Left hindlimb (tissue), 1 donor: ENCODE results near the gene ACSL4.
"Not testable (repeated sequence)": the region's sequence is repeated elsewhere in the genome, so short reads cannot be mapped to it uniquely, and the experiment has no call there.

Experiments used
- DNase-seq: peaks from one replicate; pipeline ENCODE4 v3.0.0-alpha.2; 2018

ACSL4 gene

GRCh38 chrX:109724971-109725370, 8.1 kb downstream of the ACSL4 start:
- DNase-seq: not testable (repeated sequence)

GRCh38 chrX:109720947-109721346, 12.1 kb downstream of the ACSL4 start:
- no peak for DNase-seq

- DNase-seq: no peak
Measured at GRCh38 chrX:109719264-109719663, 13.8 kb downstream of the ACSL4 start.

GRCh38 chrX:109716431-109717028, 16.5 kb downstream of the ACSL4 start:
- no peak for DNase-seq

GRCh38 chrX:109714340-109714958, 18.6 kb downstream of the ACSL4 start:
- no peak for DNase-seq

- no peak for DNase-seq
Measured at GRCh38 chrX:109710181-109710580, 22.9 kb downstream of the ACSL4 start.

GRCh38 chrX:109709129-109709631, 23.9 kb downstream of the ACSL4 start:
- no peak for DNase-seq

- no peak for DNase-seq
Measured at GRCh38 chrX:109707720-109708119, 25.3 kb downstream of the ACSL4 start.

- no peak for DNase-seq
Measured at GRCh38 chrX:109707319-109707718, 25.7 kb downstream of the ACSL4 start.

GRCh38 chrX:109704563-109704962, 28.5 kb downstream of the ACSL4 start:
- DNase-seq: no peak

- DNase-seq: no peak
Measured at GRCh38 chrX:109697855-109698254, 35.2 kb downstream of the ACSL4 start.

GRCh38 chrX:109696146-109696740, 36.8 kb downstream of the ACSL4 start:
- no peak for DNase-seq

- no peak for DNase-seq
Measured at GRCh38 chrX:109695637-109696036, 37.4 kb downstream of the ACSL4 start.

GRCh38 chrX:109691752-109692151, 41.3 kb downstream of the ACSL4 start:
- no peak for DNase-seq

GRCh38 chrX:109691277-109691676, 41.8 kb downstream of the ACSL4 start:
- DNase-seq: no peak

GRCh38 chrX:109687903-109688302, 45.2 kb downstream of the ACSL4 start:
- no peak for DNase-seq

GRCh38 chrX:109685656-109686078, 47.4 kb downstream of the ACSL4 start:
- no peak for DNase-seq

- no peak for DNase-seq
Measured at GRCh38 chrX:109684136-109684535, 48.9 kb downstream of the ACSL4 start.

GRCh38 chrX:109681475-109682081, 51.5 kb downstream of the ACSL4 start:
- DNase-seq: no peak

GRCh38 chrX:109679820-109680219, 53.2 kb downstream of the ACSL4 start:
- no peak for DNase-seq

- no peak for DNase-seq
Measured at GRCh38 chrX:109672239-109672638, 60.8 kb downstream of the ACSL4 start.

- not testable (repeated sequence) for DNase-seq
Measured at GRCh38 chrX:109671170-109671569, 61.9 kb downstream of the ACSL4 start.

GRCh38 chrX:109667986-109668385, 65.1 kb downstream of the ACSL4 start:
- no peak for DNase-seq
